Erythroblast (primary cell): ENCODE data around the gene MPRIP.

Experiments used
- GATA1 ChIP-seq: IDR thresholded peaks from 2 replicates; pipeline ENCODE4 v1.6.1; 2011; ENCODE audit warnings: low read depth, mild to moderate bottlenecking, control low read depth, low read length, moderate library complexity
- POLR2A ChIP-seq: IDR thresholded peaks from 2 replicates; pipeline ENCODE4 v1.6.1; 2011; ENCODE audit warnings: mild to moderate bottlenecking, low read length

DNA sequence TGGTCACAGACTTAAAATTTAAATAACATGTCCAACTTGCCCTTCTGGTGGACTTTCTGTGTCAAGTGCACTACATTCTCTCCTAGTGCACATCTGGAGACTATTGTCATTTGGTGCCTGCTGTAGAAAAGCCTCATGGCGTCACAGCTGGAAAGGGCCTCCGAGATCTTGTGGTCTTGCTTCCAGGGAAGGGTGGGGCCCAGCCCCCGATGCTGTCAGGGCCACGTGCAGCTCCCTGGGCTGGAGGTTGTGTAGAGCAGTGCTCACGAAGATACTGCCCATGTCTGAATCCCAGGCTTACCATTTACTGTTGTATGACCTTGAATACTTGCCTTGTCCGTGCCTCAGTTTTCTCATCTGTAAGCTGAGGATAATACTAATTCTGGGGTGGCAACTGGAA is 6.8 kb upstream of the MPRIP start:
- TF ChIP-seq POLR2A = no peak
- no peak for TF ChIP-seq GATA1
